Measurements from ENCODE around the gene AQP11. TPM values are rescaled to one million over a fixed set of nuclear protein-coding genes. Genes with fewer than 3 reads are reported as not detected.

The AQP11 gene
- total RNA-seq, 2 experiments from 2014 or later = 0.20 TPM; not detected in 1

DNA sequence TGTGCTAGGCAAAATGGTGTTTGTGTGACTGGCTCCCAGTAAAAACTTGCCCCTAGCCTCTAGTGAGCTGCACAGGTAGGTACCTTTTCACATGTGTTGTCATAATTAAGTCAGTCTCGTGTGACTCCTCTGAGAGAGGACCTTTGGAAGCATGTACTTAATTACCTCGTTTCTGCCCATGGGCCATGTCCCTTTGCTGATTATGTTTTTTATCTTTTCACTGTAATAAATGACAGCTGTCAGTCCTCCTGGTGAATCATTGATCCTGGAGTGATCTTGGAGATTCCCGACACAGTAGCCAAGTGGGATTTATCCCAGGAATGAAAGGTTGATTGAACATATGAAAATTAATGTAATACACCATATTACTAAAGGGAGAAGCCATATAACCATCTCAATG lies 60.4 kb downstream of the AQP11 start:
- DNase-seq = no peak
- Mint-ChIP-seq H3K27ac (no peak overlapping the region), H3K9me3 (no peaks in the 10 kb centered on the region), H3K27me3 (peaks cover 4% of the 10 kb centered on the region), H3K4me1 (no peaks in the 10 kb centered on the region), H3K36me3 (ENCODE audit: low read depth) (no peaks in the 10 kb centered on the region), H3K4me3 (no peak overlapping the region)
- ChIA-PET CTCF (no interaction called here), POLR2A (no interaction called here)

DNA sequence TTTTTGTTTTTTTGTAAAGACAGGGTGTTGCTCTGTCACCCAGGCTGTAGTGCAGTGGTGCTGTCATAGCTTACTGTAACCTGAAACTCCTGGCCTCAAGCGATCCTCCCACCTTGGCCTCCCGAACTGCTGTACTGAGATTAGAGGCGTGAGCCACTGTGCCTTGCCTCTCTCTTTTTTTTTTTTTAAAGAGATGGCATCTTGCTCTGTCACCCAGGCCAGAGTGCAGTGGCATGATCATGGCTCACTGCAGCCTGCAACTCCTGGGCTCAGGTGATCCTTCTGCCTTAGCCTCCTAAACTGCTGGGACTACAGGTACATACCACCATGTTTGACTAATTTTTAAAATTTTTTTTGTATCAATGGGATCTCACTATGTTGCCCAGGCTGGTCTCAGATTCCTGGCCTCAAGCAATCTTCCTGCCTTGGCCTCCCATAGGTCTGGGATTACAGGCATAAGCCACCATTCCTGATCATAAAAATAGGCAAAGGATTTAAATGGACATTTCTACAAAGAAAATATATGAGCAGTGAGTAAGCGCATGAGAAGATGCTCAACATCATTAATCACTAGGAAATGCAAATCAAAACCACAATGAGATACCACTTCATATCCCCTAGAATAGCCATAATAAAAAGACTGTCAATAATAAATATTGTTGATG lies 65.1 kb downstream of the AQP11 start:
- Mint-ChIP-seq H3K27me3 (no peaks in the 10 kb centered on the region), H3K36me3 (ENCODE audit: low read depth) (no peaks in the 10 kb centered on the region), H3K27ac (no peak overlapping the region), H3K9me3 (no peaks in the 10 kb centered on the region), H3K4me1 (no peaks in the 10 kb centered on the region), H3K4me3 (no peak overlapping the region)
- CTCF ChIA-PET = no interaction called here
- POLR2A ChIA-PET = interaction anchor here (0.6 kb wide), 1 partner anchor 390 kb away, joined by 4 read pairs; no protein-coding TSS in a partner anchor
- DNase-seq = no peak

DNA sequence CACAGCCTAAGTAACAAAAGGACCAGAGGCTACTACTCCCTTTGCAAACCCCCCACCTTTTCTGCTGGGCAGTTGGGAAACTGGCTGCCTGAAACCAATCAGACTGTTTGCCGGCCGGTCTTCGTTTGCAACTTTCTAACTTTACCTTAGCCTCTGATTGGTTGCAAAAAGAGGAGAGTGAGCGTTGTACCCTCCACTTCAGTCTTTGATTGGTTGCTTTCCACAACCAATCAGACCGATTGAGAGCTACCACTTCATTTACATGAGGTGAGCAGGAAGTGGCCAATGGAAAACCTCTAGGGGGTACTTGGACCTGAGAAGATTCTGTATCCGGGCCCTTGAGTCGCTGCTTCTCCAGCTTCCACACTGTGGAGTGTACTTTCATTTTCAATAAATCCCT lies 66.6 kb downstream of the AQP11 start:
- Mint-ChIP-seq H3K4me1 (no peaks in the 10 kb centered on the region), H3K4me3 (no peak overlapping the region), H3K27me3 (no peaks in the 10 kb centered on the region), H3K36me3 (ENCODE audit: low read depth) (no peaks in the 10 kb centered on the region), H3K27ac (no peak overlapping the region), H3K9me3 (no peaks in the 10 kb centered on the region)
- DNase-seq = no peak
- ChIA-PET POLR2A (no interaction called here), CTCF (interaction anchor here (0.8 kb wide), 1 partner anchor 15 kb away, joined by 3 read pairs; no protein-coding TSS in a partner anchor)

DNA sequence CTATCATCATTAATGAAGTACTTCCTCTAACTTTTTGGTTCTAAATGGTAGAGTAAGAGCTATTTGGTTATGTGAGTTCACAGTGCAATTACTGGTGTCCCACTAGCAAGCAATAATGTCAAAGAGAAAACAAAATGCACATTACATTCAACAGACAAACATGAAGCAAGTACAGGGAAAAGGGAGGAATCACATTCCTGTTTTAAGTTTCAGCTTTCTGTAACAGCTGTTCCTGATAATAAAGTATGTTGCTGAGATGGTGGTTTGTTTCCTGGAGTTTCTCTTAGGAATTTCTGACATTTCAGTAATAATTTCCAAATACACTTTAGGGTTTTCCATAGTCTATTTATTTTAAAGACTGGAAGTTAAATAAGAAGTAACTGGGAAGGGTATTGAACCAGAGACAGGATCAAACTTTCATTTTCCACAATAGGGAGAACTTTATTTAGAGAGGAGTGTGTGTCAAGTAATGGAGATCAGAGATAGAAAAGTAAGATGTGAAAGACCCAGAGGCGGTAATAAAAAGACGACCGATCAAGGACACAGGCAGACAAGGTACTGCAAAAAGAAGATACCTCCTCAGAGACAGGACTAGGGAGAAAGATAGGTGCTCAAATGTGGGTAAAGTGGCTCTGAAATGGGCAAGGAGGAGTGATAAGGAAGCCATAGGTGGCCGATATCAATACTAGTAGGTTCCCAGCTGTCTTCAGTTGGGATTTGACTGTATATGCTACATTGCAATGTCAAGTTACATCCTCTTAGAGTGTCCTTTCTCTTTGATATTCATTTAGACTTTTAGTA lies 68.7 kb downstream of the AQP11 start:
- Mint-ChIP-seq H3K36me3 (ENCODE audit: low read depth) (no peaks in the 10 kb centered on the region), H3K27ac (no peak overlapping the region), H3K9me3 (no peaks in the 10 kb centered on the region), H3K4me3 (no peak overlapping the region), H3K4me1 (no peaks in the 10 kb centered on the region), H3K27me3 (no peaks in the 10 kb centered on the region)
- ChIA-PET CTCF (no interaction called here), POLR2A (no interaction called here)
- DNase-seq = no peak

Other genes starting within 250 kb of the AQP11 start
- gene PAK1, start 115.9 kb upstream of the AQP11 start, total RNA-seq = 10 to 100 TPM; 56.0 to 59.0 TPM
- gene CLNS1A, start 47.8 kb downstream of the AQP11 start, total RNA-seq = 100 to 1,000 TPM; 102 to 104 TPM
- gene RSF1, start 230.8 kb downstream of the AQP11 start, total RNA-seq = 10 to 100 TPM; 57.8 to 62.5 TPM
- 10 to 100 TPM in 1 of 2 experiments, 1 to 10 TPM in 1; 9.8 to 18.8 TPM for gene AAMDC, start 231.2 kb downstream of the AQP11 start, total RNA-seq